Activated CD8-positive, alpha-beta memory T cell treated with anti-CD3 and anti-CD28 coated beads, Interleukin-2, amount 10 ng/mL, durations not matched to agents 7 days and 5 days (primary cell): Measurements from ENCODE around the gene JAK3. TPM values are rescaled to one million over a fixed set of nuclear protein-coding genes. Genes with fewer than 3 reads are reported as not detected.
"Not testable (repeated sequence)": the region's sequence is repeated elsewhere in the genome, so short reads cannot be mapped to it uniquely, and the experiment has no call there.

Experiments used
- ATAC-seq: fragments of 150-1000 bp; cut with Tn5 transposase; one replicate; pipeline ENCODE4 v1.10.0; 2021; ENCODE audit warnings: moderate library complexity
- CTCF ChIA-PET: fragments of 350-600 bp; sonication (Branson Sonifier 250); formaldehyde crosslinking; loops from one replicate; lab custom pipeline; 2021; ENCODE audit warnings: antibody characterized with exemption; lab: Charles Lee
- DNase-seq: peaks from one replicate; pipeline ENCODE4 v3.0.0-alpha.2; 2020
- H3K27ac Mint-ChIP-seq: one replicate; pipeline ENCODE4 v1.8.0; 2021; ENCODE audit warnings: mild to moderate bottlenecking, mixed read lengths
- H3K27me3 Mint-ChIP-seq: one replicate; pipeline ENCODE4 v1.8.0; 2021; ENCODE audit warnings: mixed read lengths
- H3K36me3 Mint-ChIP-seq: one replicate; pipeline ENCODE4 v1.8.0; 2021; ENCODE audit warnings: mild to moderate bottlenecking, mixed read lengths
- H3K4me1 Mint-ChIP-seq: one replicate; pipeline ENCODE4 v1.8.0; 2021; ENCODE audit warnings: mixed read lengths
- H3K4me3 Mint-ChIP-seq: one replicate; pipeline ENCODE4 v1.8.0; 2021; ENCODE audit warnings: mild to moderate bottlenecking, moderate library complexity, mixed read lengths
- H3K9me3 Mint-ChIP-seq: one replicate; pipeline ENCODE4 v1.8.0; 2022; ENCODE audit warnings: low read depth, mixed read lengths
- total RNA-seq, 2 experiments: library from RNA; stranded (reverse); gene quantifications; one replicate each; pipeline ENCODE4 v1.2.3, GENCODE V29; 2021

Gene JAK3
- total RNA-seq, 2 experiments from 2014 or later = 137 to 146 TPM

DNA sequence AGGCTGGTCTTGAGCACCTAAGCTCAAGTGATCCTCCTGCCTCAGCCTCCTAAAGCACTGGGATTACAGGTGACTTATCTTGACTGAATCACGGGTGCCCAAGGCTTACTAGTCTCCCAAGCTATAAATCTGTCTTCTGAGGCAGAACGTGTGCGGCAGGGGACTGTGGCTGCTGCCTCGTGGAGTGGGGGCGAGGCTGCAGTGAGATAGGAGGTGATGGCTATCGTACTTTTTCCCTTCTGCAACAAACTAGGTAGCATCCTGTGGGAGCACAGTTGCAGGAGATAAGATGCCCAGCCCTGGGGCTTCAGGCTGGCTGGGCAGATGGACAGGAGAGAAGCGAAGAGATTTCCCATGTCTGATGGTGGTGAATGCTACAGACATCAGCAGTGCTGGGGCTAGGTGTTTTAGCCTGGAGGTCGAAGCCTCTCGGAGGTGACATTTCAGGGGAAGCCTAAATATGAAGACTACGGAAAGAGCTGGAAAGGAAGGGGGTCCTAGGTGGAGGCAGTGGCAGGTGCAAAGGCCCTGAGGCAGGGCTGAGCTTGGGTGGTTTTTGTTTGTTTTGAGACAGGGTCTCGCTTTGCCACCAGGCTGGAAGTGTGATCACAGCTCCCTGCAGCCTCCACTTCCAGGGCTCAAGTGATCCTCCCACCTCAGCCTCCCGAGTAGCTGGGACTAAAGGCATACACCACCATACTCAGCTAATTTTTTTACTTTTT, 45.5 kb downstream of the JAK3 start:
- Mint-ChIP-seq H3K4me3 (no peak overlapping the region), H3K27me3 (peaks cover 14% of the 10 kb centered on the region), H3K4me1 (peaks cover 30% of the 10 kb centered on the region), H3K27ac (no peak overlapping the region), H3K9me3 (no peaks in the 10 kb centered on the region), H3K36me3 (no peaks in the 10 kb centered on the region)
- DNase-seq = no peak
- CTCF ChIA-PET = interaction anchor here (0.7 to 1.8 kb wide), 5 partner anchors 19 to 126 kb away, joined by 3 to 11 read pairs (median 6); partner anchors contain the start of gene RPL18A
- ATAC-seq = no peak

DNA sequence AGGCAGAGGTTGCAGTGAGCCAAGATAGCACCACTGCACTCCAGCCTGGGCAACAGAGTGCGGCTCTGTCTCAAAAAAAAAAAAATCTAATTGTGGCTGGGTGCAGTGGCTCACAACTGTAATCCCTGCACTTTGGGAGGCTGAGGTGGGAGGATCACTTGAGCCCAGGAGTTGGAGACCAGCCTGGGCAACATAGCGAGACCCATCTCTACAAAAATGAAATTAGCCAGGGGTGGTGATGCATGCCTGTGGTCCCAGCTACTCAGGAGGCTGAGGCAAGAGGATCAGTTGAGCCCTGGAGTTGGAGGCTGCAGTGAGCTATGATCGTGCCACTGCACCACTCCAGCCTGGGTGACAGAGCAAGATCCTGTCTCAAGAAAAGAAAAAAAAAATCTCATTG, 49.2 kb downstream of the JAK3 start:
- peaks cover 31% of the 10 kb centered on the region for H3K27me3 Mint-ChIP-seq
- H3K36me3 Mint-ChIP-seq, ATAC-seq, DNase-seq, H3K4me3 Mint-ChIP-seq, H3K27ac Mint-ChIP-seq, H3K9me3 Mint-ChIP-seq: not testable (repeated sequence)
- H3K4me1 Mint-ChIP-seq = peaks cover 37% of the 10 kb centered on the region
- CTCF ChIA-PET = interaction anchor here (0.6 to 0.9 kb wide), 2 partner anchors 134 to 618 kb away, joined by 3 read pairs; partner anchors contain the start of gene CCDC124

DNA sequence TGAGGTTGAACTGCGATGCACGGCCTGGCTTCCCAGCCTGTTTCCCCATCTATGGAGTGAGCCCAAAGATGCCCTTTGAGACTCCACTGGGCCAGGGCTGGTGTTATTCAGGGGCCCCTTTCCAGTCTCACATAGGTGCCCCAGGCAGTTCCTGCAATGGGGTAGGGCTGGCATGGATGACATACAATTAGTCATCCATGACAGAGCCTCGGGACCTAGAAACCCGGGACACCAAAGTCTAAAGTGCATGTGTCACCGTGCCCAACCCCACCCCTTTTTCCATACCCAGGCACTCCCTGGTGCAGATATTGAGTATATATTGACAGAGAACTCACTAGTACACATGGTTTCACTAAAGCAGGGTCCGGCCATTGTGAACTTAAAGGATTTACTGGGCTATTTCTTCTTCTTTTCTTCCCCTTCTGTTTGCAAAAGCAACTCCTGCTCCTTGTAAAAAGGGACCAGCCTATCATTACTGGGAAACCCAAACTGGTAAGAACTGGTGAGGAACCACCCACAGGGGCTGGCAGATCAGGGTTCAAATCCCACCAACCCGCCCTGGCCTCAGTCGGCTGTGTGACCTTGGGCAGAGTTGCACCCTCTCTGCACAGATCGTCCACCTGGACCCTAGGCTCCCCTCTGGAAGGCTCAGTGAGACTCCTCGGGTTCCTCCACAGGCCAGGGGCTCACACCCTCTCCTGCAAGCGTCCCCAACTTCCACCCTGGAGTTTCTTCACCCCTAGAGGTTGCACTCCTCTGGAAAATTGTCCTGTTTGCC, 50.2 kb downstream of the JAK3 start:
- Mint-ChIP-seq H3K4me1 (peaks cover 28% of the 10 kb centered on the region), H3K27ac (no peak overlapping the region), H3K27me3 (peaks cover 32% of the 10 kb centered on the region), H3K36me3 (no peaks in the 10 kb centered on the region), H3K4me3 (no peak overlapping the region), H3K9me3 (no peaks in the 10 kb centered on the region)
- ATAC-seq (peak; percentile 45), DNase-seq (no peak)
- CTCF ChIA-PET = interaction anchor here (0.6 to 2.0 kb wide), 3 partner anchors 13 to 62 kb away, joined by 3 to 6 read pairs (median 3); partner anchors contain the start of gene RPL18A

DNA sequence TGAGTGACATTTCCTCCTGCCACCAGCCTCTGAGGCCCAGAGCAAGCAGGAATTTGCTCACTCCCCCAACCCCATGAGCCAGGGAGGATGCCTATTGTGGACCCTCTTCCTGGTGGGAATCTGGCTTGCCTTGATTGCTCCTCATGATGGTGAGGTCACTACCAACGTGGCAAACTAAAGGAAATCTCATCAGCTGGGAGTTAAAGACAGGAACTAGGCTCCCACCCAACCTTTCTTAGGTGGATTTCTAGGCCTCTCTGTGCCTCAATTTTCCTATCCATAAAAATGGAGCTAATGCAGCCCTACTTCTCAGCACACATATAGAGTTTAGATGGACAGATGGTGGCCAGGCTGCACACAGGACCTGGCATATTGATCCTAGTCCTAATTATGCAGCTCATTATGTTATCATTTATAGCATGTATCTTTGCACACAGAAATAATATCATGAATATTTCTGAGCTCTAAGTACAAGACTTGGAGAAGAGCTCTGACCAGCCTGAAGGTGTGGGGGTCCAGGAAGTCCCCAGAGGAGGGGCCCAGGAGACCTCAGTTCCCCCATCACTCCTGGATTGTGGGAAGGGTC, 50.9 kb downstream of the JAK3 start:
- Mint-ChIP-seq H3K27ac (no peak overlapping the region), H3K9me3 (no peaks in the 10 kb centered on the region), H3K27me3 (peaks cover 28% of the 10 kb centered on the region), H3K36me3 (no peaks in the 10 kb centered on the region), H3K4me1 (peaks cover 27% of the 10 kb centered on the region), H3K4me3 (no peak overlapping the region)
- CTCF ChIA-PET = interaction anchor here (0.5 to 2.0 kb wide), 4 partner anchors 13 to 96 kb away, joined by 3 to 6 read pairs (median 3); partner anchors contain the start of gene RPL18A
- ATAC-seq = no peak
- no peak for DNase-seq

DNA sequence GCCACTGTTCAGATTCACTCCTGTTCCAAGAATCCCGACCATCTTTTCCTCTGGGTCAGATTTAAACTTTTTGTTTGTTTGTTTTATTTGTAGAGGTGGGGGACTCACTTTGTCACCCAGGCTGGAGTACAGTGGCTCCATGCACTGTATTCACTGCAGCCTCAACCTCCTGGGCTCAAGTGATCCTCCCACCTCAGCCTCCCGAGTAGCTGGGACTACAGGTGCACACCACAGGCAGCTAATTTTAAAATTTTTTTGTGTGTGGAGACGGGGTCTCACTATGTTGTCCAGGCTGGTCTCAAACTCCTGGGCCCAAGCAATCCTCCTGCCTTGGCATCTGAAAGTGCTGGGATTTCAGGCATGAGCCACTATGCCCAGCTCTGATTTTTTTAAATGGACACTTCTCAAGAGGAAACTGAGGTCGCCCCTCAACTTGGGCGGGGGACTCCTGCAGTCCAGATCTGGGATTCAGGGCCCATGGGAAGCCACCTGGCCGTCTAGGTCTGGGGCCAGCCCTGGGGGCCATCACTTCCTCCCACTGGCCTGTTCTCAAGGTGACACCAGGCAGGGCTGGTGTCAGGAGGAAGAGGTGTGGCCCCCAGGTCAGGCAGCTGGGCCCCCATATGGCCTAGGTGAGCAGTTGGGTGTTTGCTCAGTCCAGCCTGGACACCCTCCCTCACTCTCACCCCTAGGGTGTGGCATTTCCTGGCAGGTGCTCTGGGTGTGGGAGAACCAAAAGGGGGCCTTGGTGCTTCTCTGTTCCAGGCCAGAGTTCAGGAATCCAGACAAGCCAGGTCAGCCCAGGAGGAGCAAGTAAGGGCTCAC, 51.6 kb downstream of the JAK3 start:
- no peak for ATAC-seq
- H3K4me3 Mint-ChIP-seq = no peak overlapping the region
- CTCF ChIA-PET = interaction anchor here (0.5 to 2.0 kb wide), 5 partner anchors 9 to 96 kb away, joined by 3 to 6 read pairs (median 3); no protein-coding TSS in a partner anchor
- no peak overlapping the region for H3K27ac Mint-ChIP-seq
- peaks cover 28% of the 10 kb centered on the region for H3K27me3 Mint-ChIP-seq
- H3K36me3 Mint-ChIP-seq = no peaks in the 10 kb centered on the region
- peaks cover 34% of the 10 kb centered on the region for H3K4me1 Mint-ChIP-seq
- no peak for DNase-seq
- H3K9me3 Mint-ChIP-seq = no peaks in the 10 kb centered on the region

DNA sequence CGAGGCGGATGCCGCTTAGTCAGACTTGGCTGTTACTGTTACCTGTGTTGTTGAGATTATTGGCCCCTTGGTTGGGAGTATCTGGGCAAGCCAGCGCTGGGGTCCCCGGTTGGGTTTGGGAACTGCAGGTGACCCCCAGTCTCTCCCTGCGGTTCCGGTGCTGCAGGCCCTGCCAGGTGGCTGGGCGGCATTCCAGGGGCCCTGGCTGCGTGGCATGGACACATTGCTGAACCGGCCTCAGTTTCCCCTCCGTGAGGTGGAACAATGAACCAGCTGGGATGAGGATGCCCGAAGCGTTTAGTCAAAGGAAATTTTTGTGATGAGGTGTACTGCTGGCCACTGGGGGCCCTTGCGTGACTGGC, 52.3 kb downstream of the JAK3 start:
- CTCF ChIA-PET = interaction anchor here (1.0 to 2.0 kb wide), 3 partner anchors 10 to 64 kb away, joined by 3 to 6 read pairs (median 3); no protein-coding TSS in a partner anchor
- peaks cover 34% of the 10 kb centered on the region for H3K4me1 Mint-ChIP-seq
- H3K27me3 Mint-ChIP-seq = peaks cover 26% of the 10 kb centered on the region
- H3K27ac Mint-ChIP-seq = no peak overlapping the region
- DNase-seq (no peak), ATAC-seq (no peak)
- H3K4me3 Mint-ChIP-seq = no peak overlapping the region
- no peaks in the 10 kb centered on the region for H3K36me3 Mint-ChIP-seq
- no peaks in the 10 kb centered on the region for H3K9me3 Mint-ChIP-seq

DNA sequence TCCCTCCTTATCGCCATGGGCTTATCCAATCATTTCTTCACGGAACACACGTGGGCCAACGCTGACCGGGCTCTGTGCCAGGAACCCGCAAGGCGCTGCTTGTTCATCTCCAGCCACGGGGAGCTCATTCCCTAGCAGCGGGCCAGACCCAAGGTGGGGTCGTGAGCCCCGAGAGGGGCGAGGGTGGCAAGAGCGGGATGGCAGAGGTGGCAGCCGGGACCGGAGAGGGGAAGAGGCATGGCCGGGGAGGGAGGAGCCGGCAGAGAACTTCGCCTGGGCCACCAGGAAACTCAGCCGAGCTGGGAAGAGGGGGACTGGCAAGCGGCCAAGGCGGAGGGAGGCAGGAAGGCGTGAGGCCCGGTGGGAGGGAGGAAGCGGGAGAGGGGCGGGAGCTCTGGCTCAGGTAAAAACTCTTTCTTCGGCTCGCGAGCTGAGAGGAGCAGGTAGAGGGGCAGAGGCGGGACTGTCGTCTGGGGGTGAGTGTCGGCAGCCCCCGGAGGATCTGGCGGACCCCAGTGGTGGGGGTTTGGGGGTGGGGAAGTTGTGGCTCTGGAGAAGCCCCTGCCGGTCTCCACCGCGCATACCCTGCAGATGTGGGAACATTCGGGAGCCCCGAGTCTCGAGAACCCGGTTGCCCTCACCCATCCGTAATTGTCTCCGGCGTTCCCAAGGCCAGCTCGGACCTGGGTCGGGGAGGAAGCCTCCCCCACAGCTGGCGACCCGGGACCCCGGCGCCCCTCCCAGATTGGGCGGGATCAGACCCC, 52.9 kb downstream of the JAK3 start, which contains the start of gene B3GNT3:
TSS of gene B3GNT3 (plus strand) at position 408 of the 764 bp plus-strand sequence. CDS start 12,670 bp downstream, outside the sequence.
- CTCF ChIA-PET = no interaction called here
- no peak within 1 kb of the TSS for H3K27ac Mint-ChIP-seq
- H3K36me3 Mint-ChIP-seq = no peaks in the 10 kb centered on the region
- H3K4me3 Mint-ChIP-seq = no peak within 1 kb of the TSS
- peaks cover 39% of the 10 kb centered on the region for H3K4me1 Mint-ChIP-seq
- DNase-seq = no peak
- H3K27me3 Mint-ChIP-seq = peaks cover 26% of the 10 kb centered on the region
- ATAC-seq = no peak
- H3K9me3 Mint-ChIP-seq = no peaks in the 10 kb centered on the region

DNA sequence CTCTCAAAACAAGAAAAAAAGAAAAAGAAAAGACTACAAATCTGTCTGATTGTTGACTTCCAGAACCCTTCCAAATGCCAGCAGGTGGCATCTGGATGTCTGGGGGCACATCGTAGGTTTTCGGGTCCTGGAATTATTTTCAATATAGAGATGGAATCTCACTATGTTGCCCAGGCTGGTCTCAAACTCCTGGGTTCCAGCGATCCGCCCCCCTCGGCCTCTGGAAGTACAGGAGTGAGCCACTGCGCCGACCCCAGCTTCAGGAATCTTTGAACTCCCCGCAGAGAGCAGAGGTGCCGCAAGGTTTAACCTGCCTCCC, 53.4 kb downstream of the JAK3 start:
- peaks cover 39% of the 10 kb centered on the region for H3K4me1 Mint-ChIP-seq

DNA sequence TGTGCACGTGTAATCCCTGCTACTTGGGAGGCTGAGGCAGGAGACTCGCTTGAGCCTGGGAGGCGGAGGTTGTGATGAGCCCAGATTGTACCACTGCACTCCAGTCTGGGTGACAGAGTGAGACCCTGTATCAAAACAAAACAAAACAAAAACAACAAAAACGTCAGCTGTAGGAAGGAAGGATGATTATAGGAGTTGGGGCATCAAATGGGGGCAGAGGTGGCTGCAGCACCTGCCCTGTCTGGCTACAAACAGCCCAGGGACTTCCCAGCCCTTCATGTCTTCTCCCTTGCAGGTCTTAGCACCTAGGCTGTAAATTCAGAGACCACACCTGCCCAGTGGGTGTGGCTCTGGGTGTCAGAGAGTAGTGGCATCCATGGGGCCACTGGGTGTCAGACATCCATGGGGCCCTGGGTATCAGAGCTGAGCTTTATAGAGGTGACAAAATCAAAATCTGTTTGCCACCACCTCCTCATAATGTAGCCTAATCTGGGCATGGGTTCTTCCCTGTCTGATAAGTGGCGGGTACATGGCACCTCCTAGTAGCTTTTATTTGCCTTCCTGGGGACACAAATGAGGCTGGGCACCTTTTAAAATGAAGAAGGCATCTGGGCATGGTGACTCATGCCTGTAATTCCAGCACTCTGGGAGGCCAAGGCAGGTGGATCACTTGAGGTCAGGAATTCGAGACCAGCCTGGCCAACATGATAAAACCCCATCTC, 57.6 kb downstream of the JAK3 start:
- CTCF ChIA-PET = interaction anchor here (0.6 to 2.2 kb wide), 2 partner anchors 65 to 954 kb away, joined by 3 to 10 read pairs; no protein-coding TSS in a partner anchor
- peaks cover 16% of the 10 kb centered on the region for H3K27me3 Mint-ChIP-seq
- H3K27ac Mint-ChIP-seq = no peak overlapping the region
- H3K4me3 Mint-ChIP-seq = no peak overlapping the region
- DNase-seq = no peak
- H3K36me3 Mint-ChIP-seq = peaks cover 15% of the 10 kb centered on the region
- peaks cover 24% of the 10 kb centered on the region for H3K4me1 Mint-ChIP-seq
- ATAC-seq = no peak
- no peaks in the 10 kb centered on the region for H3K9me3 Mint-ChIP-seq

More for the DNA sequence above, 53.4 kb downstream of the JAK3 start:
- no peak overlapping the region for H3K27ac Mint-ChIP-seq
- CTCF ChIA-PET = no interaction called here
- H3K36me3 Mint-ChIP-seq = peaks cover under 1% of the 10 kb centered on the region
- H3K4me3 Mint-ChIP-seq = no peak overlapping the region
- no peaks in the 10 kb centered on the region for H3K9me3 Mint-ChIP-seq
- ATAC-seq (no peak), DNase-seq (no peak)
- peaks cover 26% of the 10 kb centered on the region for H3K27me3 Mint-ChIP-seq

DNA sequence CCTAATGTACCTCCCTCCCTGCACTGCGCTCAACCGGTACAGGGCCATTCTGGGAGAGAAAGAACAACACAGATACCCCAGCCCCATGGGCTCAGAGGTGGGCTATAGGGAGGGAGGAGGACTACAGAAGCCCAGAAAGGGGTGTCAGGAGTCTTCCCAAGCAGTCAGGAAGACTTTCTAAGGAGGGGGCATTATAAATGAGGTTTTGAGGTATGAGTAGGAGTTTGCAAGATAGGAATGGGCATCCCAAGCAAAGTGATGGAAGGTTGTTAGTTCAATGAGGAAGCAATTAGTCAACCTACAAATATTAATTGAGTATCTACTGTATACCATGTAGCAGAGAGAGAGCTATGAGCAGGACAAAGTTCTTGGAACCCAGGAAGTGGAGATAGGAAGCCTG, 59.1 kb downstream of the JAK3 start:
- ATAC-seq = no peak
- Mint-ChIP-seq H3K27me3 (peaks cover 1% of the 10 kb centered on the region), H3K4me3 (no peak overlapping the region)

DNA sequence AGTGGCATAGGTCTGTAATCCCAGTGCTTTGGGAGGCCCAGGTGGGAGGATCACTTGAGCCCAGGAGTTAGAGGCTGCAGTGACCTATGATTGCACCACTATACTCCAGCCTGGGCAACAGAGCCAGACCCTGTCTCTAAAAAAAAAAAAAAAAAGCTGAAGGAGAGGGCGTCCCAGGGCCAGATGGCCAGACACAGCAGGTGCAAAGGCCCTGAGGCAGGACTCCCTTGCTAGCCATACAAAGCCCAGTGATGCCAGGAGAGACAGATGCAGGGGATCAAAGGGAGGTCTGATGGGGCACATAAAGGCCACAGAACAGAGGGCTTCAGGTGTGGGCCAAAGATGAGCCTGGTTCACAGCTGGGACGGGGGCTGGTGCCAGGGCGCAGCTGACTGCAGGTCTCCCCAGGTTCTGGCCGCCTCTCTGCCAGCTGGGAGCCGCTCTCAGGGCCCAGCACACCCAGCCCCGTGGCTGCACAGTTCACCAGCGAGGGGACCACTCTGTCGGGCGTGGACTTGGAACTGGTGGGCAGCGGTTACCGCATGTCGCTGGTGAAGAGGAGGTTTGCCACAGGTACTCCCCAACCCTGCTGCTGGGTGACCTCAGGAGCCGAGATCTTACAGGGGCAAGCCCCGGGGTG, 60.4 kb downstream of the JAK3 start:
- CTCF ChIA-PET = interaction anchor here (0.7 to 5.9 kb wide), 2 partner anchors 82 to 181 kb away, joined by 4 to 34 read pairs; no protein-coding TSS in a partner anchor

More for the DNA sequence above, 59.1 kb downstream of the JAK3 start:
- H3K36me3 Mint-ChIP-seq = peaks cover 22% of the 10 kb centered on the region
- H3K27ac Mint-ChIP-seq = no peak overlapping the region
- CTCF ChIA-PET = interaction anchor here (1.3 kb wide), 1 partner anchor 144 kb away, joined by 3 read pairs; the partner anchor contains the start of gene CCDC124
- DNase-seq = no peak
- peaks cover 19% of the 10 kb centered on the region for H3K4me1 Mint-ChIP-seq
- no peaks in the 10 kb centered on the region for H3K9me3 Mint-ChIP-seq

More for the DNA sequence above, 60.4 kb downstream of the JAK3 start:
- H3K9me3 Mint-ChIP-seq = no peaks in the 10 kb centered on the region
- no peak overlapping the region for H3K4me3 Mint-ChIP-seq
- peaks cover 25% of the 10 kb centered on the region for H3K36me3 Mint-ChIP-seq
- H3K27ac Mint-ChIP-seq = no peak overlapping the region
- peaks cover 17% of the 10 kb centered on the region for H3K4me1 Mint-ChIP-seq
- no peaks in the 10 kb centered on the region for H3K27me3 Mint-ChIP-seq
- ATAC-seq (no peak), DNase-seq (no peak)
